ENCODE results near the gene NOL4L.
"Not testable (repeated sequence)": the region's sequence is repeated elsewhere in the genome, so short reads cannot be mapped to it uniquely, and the experiment has no call there.

NOL4L gene

DNA sequence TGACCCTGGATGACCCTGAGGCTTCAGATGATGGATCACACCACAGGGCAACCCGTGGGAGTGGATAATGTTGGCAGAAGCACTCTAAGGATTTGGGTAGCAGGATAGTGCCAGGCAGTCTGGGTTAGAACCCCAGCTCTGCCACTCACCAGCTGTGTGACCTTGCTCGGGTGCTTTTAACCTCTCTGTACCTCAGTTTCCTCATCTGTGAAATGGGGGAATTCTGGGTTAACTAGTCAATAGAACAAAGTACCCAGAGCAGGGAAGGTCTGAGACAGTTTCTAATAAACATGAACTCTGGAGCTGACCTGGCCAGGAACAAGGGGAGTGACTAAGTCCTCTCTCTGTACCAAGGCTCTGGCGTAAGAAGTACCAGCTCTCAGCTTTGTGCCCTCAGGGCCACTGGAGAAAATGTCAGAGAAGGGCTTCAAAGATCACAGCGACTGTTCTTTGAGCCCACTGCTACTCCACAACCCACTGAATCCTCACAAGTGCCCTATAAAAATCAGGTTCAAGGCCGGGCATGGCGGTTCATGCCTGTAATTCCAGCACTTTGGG, 14.7 kb upstream of the NOL4L start:
- TF ChIP-seq JUND (IDR thresholded peaks at IDR 0.05; ENCODE audit: low read depth), result no peak
- DNase-seq (ENCODE audit: low read depth in 1 of 2, low spot score in 1 of 2), result no peak
- in situ Hi-C loops (cut with HindIII; ENCODE audit: low pct_unique_long_range_greater_than_20kb, low sequenced_read_pairs), result no loop called here

DNA sequence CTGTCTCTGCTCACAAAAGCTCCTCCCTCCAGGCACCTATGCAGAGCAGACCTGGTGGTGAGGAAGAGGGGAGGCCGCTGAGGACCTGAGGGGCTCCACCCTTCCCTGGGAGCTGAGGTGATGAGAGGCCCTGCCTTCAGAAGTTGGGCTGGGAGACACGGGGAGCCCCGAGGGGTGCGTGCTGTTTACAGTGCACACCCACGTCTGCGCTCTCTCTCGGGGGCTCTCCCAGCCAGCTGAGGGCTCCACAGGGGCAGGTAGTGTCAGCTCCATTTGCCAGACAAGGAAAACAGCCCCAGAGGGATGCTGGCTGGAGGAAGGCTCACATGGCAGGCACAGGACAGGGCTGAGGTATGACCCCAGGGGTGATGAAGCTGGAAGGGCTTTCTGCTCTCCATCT, 13.5 kb upstream of the NOL4L start:
- no peak for DNase-seq (ENCODE audit: low read depth in 1 of 2, low spot score in 1 of 2)
- in situ Hi-C loops (cut with HindIII; ENCODE audit: low pct_unique_long_range_greater_than_20kb, low sequenced_read_pairs), result no loop called here
- no peak for TF ChIP-seq JUND (IDR thresholded peaks at IDR 0.05; ENCODE audit: low read depth)

DNA sequence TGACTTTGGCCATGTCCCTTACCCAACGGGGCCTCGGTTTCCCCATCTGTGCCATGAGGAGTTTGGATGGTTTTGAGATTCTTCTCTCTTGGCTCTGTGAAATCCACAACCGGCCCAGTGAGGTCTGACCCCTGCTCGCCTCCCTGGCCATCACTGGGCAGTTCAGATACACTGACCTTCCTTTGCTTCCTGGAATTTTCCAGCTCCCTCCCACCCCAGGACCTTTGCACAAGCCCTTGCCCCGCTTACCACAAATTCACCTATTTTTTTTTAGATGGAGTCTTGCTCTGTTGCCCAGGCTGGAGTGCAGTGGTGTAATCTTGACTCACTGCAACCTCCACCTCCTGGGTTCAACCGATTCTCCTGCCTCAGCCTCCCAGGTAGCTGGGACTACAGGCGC, 12.6 kb upstream of the NOL4L start:
- no peak for TF ChIP-seq JUND (IDR thresholded peaks at IDR 0.05; ENCODE audit: low read depth)
- in situ Hi-C loops (cut with HindIII; ENCODE audit: low pct_unique_long_range_greater_than_20kb, low sequenced_read_pairs), result no loop called here

DNA sequence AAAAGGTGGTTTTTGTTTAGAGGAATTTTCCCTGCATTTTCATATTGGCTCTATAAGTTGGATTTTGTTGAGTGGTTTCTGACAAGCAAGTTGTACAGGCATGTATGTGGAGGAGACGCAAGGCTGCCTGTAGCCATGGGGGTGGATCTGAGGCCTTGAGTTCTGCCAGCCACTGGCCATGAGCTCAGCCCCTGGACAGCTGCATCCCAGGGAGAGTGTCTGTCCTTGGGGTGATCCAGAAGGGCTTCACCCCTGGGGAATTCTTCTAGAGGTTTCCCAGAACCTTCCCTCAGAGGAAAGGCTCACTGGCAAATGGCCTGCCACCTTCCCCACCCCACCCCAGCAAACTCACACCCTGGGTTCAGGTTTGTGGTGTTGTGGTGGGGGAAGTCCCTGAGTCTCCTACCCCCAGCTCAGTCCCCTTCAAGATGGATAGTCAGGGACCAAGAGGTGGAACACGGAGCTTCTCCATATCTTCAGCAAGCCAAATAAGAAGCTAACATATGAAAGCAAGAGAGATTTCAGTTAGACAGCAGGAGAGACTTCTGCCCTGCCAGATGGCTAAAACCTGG, 11.6 kb upstream of the NOL4L start:
- DNase-seq (ENCODE audit: low read depth in 1 of 2, low spot score in 1 of 2), result no peak
- in situ Hi-C loops (cut with HindIII; ENCODE audit: low pct_unique_long_range_greater_than_20kb, low sequenced_read_pairs), result no loop called here
- TF ChIP-seq JUND (IDR thresholded peaks at IDR 0.05; ENCODE audit: low read depth), result no peak

More for the DNA sequence above, 12.6 kb upstream of the NOL4L start:
- no peak for DNase-seq (ENCODE audit: low read depth in 1 of 2, low spot score in 1 of 2)

DNA sequence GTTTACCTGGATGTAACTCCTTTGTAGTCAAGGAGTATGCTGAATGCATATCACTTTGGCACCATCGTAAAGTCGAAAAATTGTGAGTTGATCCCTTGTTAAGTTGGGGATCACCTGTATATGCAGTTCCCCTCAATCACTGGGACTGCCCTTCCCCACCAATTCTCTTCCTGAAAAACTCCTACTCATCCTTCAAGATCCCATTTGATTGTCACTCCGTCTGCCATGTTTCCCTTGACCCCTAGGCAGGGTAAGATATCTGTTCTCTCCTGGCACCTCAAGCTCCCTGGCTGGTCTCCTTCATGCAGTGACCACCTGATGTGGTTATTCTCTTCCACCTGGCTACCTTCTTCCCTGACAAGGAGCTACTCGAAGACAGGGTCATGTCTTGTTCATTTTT, 10.0 kb upstream of the NOL4L start:
- in situ Hi-C loops (cut with HindIII; ENCODE audit: low pct_unique_long_range_greater_than_20kb, low sequenced_read_pairs), result no loop called here
- TF ChIP-seq JUND (IDR thresholded peaks at IDR 0.05; ENCODE audit: low read depth), result no peak
- DNase-seq (ENCODE audit: low read depth in 1 of 2, low spot score in 1 of 2), result no peak

DNA sequence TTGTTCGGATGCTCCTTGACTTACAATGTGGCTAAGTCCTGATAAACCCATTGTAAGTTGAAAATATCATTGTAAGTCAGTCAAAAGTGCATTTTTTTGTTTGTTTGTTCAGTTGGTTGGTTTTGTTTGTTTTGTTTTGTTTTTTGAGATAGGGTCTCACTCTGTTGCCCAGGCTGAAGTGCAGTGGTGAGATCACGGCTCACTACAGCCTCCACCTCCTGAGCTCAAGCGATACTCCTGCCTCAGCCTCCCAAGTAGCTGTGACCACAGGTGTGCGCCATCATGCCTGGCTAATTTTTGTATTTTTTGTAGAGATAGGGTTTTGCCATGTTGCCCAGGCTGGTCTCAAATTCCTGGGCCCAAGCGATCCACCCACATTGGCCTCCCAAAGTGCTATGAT, 9.5 kb upstream of the NOL4L start:
- in situ Hi-C loops (cut with HindIII; ENCODE audit: low pct_unique_long_range_greater_than_20kb, low sequenced_read_pairs); DNase-seq (ENCODE audit: low read depth in 1 of 2, low spot score in 1 of 2): not testable (repeated sequence)

DNA sequence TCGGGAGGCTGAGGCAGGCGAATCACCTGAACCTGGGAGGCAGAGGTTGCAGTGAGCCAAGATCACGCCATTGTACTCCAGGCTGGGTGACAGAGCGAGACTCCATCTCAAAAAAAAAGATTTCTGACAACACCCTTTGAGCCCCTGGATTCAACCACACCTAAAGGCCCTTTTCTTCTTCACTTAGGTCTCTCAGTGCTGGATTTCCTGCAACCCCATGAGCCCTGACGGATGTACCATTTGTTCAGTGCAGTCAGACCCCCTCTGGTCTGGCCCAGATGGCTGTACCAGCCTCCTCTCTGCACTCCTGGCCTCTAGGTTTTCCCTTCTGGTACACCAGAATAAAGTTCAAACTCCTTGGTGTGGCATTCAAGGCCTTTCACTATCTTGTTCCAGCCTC, 9.1 kb upstream of the NOL4L start:
- no peak for TF ChIP-seq JUND (IDR thresholded peaks at IDR 0.05; ENCODE audit: low read depth)
- in situ Hi-C loops (cut with HindIII; ENCODE audit: low pct_unique_long_range_greater_than_20kb, low sequenced_read_pairs), result no loop called here
- DNase-seq (ENCODE audit: low read depth in 1 of 2, low spot score in 1 of 2), result no peak

DNA sequence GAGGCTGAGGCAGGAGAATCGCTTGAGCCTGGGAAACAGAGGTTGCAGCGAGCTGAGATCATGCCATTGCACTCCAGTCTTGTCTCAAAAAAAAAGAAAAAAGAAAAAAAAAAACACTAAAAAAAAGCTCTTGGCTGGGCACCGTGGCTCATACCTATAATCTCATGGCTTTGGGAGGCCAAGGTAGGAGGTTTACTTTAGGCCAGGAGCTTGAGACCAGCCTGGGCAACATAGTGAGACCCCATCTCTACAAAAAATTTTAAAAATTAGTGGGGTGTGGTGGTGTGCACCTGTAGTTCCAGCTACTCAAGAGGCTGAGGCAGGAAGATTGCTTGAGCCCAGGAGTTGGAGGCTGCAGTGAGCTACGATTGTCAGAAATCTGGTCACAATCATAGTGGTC, 7.5 kb upstream of the NOL4L start:
- DNase-seq (ENCODE audit: low read depth in 1 of 2, low spot score in 1 of 2); in situ Hi-C loops (cut with HindIII; ENCODE audit: low pct_unique_long_range_greater_than_20kb, low sequenced_read_pairs): not testable (repeated sequence)

DNA sequence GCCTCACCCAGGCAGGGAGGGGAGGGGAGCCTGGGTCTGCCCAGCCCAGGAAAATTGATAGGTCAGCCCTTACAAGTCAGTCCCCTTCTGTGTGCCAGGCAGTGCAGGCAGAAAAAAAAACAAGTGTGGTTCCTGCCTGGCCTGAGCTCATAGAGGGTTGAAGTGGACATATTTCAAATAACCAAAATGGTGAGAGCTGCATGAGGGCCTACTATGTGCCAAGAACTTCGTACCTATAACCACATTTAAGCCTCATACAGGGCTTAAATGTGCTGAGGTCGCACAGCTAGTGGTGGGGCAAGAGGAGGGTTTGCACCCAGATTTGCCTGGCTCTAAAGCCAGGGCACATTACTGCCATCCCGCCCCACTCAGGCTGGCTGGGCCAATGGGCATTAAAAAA, 6.9 kb upstream of the NOL4L start:
- DNase-seq (ENCODE audit: low read depth in 1 of 2, low spot score in 1 of 2), result no peak
- TF ChIP-seq JUND (IDR thresholded peaks at IDR 0.05; ENCODE audit: low read depth), result no peak
- in situ Hi-C loops (cut with HindIII; ENCODE audit: low pct_unique_long_range_greater_than_20kb, low sequenced_read_pairs), result no loop called here

DNA sequence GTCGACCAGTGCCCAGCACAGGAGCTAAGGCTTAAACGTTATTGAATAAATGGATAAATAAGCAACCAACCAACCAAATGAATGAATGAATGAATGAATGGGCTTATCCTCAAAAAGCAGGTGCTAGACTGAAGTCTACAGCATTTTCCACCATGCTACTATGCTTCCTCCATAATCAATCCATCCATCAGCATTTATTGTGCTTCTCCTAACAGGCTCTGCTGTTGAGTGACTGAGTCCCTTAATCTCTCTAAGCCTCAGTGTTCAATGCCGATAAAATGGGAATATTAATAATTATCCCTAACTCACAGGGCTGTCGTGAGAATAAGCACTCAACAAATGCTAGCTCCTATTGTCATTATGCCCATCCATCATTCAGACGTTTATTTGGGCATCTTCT, 4.6 kb upstream of the NOL4L start:
- no peak for TF ChIP-seq JUND (IDR thresholded peaks at IDR 0.05; ENCODE audit: low read depth)
- in situ Hi-C loops (cut with HindIII; ENCODE audit: low pct_unique_long_range_greater_than_20kb, low sequenced_read_pairs), result no loop called here
- no peak for DNase-seq (ENCODE audit: low read depth in 1 of 2, low spot score in 1 of 2)

DNA sequence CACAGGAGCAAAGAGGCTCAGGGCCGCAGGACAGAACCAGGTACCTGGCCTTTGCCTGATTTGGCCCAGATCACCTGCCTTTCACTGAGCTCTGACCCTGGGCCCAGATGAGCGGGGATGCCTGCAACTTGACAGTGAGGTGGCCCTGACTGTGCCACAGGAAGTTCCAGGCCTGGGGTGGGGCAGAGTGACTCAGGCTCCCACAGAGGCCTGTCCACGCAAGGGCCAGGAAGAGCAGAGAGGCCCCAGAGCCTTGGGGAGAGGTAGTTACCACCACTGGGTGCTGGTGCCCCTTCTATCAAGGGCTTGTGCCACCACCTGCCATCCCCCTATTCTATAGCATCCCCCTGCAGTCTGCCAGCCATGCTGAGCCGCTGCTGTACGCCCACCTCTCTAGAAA, 4.1 kb upstream of the NOL4L start:
- in situ Hi-C loops (cut with HindIII; ENCODE audit: low pct_unique_long_range_greater_than_20kb, low sequenced_read_pairs), result no loop called here
- DNase-seq (ENCODE audit: low read depth in 1 of 2, low spot score in 1 of 2), result no peak
- no peak for TF ChIP-seq JUND (IDR thresholded peaks at IDR 0.05; ENCODE audit: low read depth)

DNA sequence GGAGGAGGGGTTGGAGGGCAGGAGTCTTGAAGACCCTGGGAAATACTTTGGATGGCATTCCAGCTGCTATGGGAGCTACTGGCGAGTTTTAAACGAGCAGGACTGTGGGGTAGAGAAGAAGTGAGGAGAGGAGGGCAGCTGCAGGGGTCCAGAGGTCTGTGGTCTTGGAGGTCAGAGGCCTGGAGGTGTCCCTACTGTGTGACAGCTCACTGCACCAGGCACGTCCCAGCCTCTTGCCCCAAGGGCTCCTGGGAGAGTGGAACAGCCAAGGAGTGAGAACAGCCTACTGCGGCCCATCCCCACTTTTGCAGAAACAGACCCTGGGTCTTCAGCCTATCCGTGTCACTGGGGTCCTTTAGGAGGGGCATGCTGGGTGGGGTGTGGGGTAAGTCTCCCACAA, 2.9 kb upstream of the NOL4L start:
- in situ Hi-C loops (cut with HindIII; ENCODE audit: low pct_unique_long_range_greater_than_20kb, low sequenced_read_pairs), result no loop called here
- TF ChIP-seq JUND (IDR thresholded peaks at IDR 0.05; ENCODE audit: low read depth), result no peak
- no peak for DNase-seq (ENCODE audit: low read depth in 1 of 2, low spot score in 1 of 2)

DNA sequence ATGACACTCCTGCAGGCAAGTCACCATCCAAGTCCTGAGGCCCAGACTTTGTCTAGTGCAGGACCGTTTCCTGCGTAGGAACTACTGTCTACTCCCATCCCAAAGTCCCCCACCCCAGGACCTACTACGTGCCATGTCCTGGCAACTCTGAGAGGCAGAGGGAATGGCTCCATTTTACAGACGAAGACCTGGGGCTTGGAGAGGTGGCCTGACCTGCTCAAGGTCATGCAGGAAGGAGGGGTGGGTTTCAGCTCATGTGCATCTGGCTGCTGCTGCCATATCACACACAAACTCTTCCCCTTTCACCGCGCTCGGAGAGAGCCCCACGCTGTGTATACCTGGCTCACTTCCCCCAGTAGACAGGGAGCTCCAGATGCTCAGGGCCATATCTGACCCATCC, 1.2 kb upstream of the NOL4L start:
- no peak for TF ChIP-seq JUND (IDR thresholded peaks at IDR 0.05; ENCODE audit: low read depth)
- in situ Hi-C loops (cut with HindIII; ENCODE audit: low pct_unique_long_range_greater_than_20kb, low sequenced_read_pairs), result no loop called here
- no peak for DNase-seq (ENCODE audit: low read depth in 1 of 2, low spot score in 1 of 2)

DNA sequence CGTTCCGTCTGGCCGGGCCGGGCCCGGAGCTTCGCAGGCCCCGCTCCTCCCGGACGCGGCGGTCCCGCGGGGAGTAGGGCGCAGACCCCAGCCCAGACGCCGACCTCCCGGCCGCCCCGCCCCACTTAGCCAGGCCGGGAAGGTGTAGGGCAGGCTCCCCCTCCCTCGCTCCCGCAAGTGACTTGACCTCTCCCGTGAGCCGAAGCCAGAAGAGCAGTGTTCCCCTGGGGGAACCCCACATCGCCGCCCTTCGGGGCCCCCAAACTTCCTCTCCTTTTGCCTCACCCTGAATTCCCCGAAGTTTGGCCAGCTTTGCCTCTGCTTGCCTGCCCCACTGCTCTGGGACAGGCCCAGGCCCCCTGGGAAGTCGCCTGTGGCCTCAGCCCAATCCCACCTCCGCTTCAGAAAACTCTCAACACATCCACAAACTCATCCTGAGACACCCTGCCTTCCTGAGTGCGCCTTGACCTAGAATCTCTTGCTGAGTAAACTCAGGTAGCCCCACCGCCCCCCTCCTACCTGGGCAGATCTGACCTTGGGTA, 524 bp upstream of the NOL4L start:
- no peak for DNase-seq (ENCODE audit: low read depth in 1 of 2, low spot score in 1 of 2)
- TF ChIP-seq JUND (IDR thresholded peaks at IDR 0.05; ENCODE audit: low read depth), result no peak
- in situ Hi-C loops (cut with HindIII; ENCODE audit: low pct_unique_long_range_greater_than_20kb, low sequenced_read_pairs), result no loop called here

Measured in T47D (cell line).